ENCODE results near the gene ADAMTS17.

ADAMTS17 gene

GRCh38 chr15:100256970-100257650 lies 84.7 kb downstream of the ADAMTS17 start:
- no peak for TF ChIP-seq CTCF (IDR thresholded peaks at IDR 0.05; ENCODE audit: control insufficient read depth, extremely low read depth, insufficient read depth)
- DNase-seq (ENCODE audit: low read depth): no peak
- no peak overlapping the region for H3K4me3 ChIP-seq (ENCODE audit: low read depth, low read length)

GRCh38 chr15:100256101-100256969 lies 85.4 kb downstream of the ADAMTS17 start:
- TF ChIP-seq CTCF (IDR thresholded peaks at IDR 0.05; ENCODE audit: control insufficient read depth, extremely low read depth, insufficient read depth): no peak
- no peak for DNase-seq (ENCODE audit: low read depth)
- no peak overlapping the region for H3K4me3 ChIP-seq (ENCODE audit: low read depth, low read length)

DNA sequence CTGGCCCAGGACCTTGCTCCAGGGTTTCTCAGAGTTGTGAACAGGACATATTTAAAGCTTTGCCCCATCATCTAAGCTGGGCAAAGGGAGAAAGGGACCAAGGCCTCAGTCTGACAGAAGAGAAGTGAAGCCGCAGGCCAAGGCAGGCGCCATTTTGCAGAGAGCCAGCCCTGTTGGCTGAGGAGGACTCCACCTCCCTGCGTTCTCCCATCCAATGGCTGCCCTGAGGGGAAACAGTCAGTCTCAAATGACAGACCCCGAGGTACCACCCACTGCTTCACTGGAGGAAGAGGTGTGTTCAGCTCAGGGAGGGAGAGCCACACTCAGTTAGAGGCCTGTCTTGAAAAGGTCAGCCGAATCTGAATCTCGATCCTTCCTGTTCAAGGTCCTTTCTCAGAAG lies 86.1 kb downstream of the ADAMTS17 start:
- H3K4me3 ChIP-seq (ENCODE audit: low read depth, low read length): no peak overlapping the region
- no peak for DNase-seq (ENCODE audit: low read depth)
- no peak for TF ChIP-seq CTCF (IDR thresholded peaks at IDR 0.05; ENCODE audit: control insufficient read depth, extremely low read depth, insufficient read depth)

GRCh38 chr15:100254691-100255090 lies 87.1 kb downstream of the ADAMTS17 start:
- H3K4me3 ChIP-seq (ENCODE audit: low read depth, low read length): no peak overlapping the region
- TF ChIP-seq CTCF (IDR thresholded peaks at IDR 0.05; ENCODE audit: control insufficient read depth, extremely low read depth, insufficient read depth): no peak
- DNase-seq (ENCODE audit: low read depth): no peak

DNA sequence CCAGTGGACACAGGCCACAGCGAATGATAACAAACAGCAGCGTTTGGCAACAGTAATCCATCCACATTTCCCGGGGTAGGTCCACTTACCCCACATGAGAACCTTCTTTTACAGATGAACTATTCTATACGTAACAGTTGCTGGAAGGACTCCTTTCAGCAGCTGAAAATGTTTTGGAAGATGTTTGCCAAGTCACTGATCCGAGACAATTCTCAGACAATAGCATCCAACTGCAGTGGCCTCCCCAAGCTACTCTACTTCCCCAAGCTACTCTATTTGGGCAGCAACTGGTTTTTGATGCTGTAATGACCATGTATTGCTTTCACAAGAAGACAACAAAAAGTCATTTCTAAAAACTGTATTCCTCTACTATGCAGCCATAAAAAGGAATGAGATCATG lies 87.5 kb downstream of the ADAMTS17 start:
- DNase-seq (ENCODE audit: low read depth): no peak
- TF ChIP-seq CTCF (IDR thresholded peaks at IDR 0.05; ENCODE audit: control insufficient read depth, extremely low read depth, insufficient read depth): no peak
- no peak overlapping the region for H3K4me3 ChIP-seq (ENCODE audit: low read depth, low read length)

DNA sequence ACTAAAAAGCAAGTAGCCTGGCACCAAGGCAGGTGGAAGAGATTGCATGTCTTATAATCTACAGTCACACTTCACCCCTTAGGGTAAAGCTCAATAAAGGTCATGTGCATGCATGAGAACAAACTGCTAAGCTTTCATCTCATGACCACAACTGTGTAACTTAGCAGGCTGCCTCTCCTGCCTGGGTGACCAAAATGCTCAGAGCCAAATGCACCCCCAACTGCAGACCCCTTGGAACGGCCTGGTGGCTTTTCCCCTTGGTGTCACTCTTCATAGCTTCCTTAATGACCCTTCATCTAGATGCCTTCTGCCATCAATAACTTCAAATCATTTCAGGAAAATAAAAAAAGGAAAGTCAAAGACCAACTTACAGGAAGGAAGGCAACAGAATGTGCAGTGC lies 88.1 kb downstream of the ADAMTS17 start:
- DNase-seq (ENCODE audit: low read depth): no peak
- TF ChIP-seq CTCF (IDR thresholded peaks at IDR 0.05; ENCODE audit: control insufficient read depth, extremely low read depth, insufficient read depth): no peak
- no peak overlapping the region for H3K4me3 ChIP-seq (ENCODE audit: low read depth, low read length)
